CD4-positive, alpha-beta T cell treated with Interleukin-21 for 1 hour (primary cell): Measurements from ENCODE around the gene MCEE.

ENCODE experiments used
- DNase-seq: peaks from one replicate; pipeline ENCODE4 v3.0.0-alpha.2; 2020

Gene MCEE

DNA sequence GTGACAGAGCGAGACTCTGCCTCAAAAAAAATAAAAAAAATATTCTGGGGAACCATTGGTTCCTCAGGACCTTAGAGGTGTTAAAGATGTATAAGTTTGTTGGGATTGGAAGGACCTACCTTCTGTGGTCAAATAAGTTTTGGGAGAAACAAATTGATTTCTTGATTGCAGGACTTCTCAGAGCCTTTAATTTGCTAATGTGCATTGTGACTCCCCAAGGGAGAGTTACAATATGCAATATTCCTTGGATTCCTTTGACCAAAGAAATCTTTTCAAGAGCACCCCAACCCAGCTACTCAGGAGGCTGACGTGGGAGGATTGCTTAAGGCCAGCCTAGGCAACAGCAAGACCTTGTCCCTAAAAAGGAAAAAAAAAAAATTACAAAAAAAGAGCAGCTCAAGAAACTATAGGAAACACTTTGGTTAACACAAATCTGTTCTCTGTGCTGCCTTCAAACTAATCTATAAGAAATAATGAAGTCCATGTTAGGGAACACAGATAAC, 55.1 kb downstream of the MCEE start:
- no peak for DNase-seq

GRCh38 chr2:71073475-71073874, 56.6 kb downstream of the MCEE start:
- no peak for DNase-seq

DNA sequence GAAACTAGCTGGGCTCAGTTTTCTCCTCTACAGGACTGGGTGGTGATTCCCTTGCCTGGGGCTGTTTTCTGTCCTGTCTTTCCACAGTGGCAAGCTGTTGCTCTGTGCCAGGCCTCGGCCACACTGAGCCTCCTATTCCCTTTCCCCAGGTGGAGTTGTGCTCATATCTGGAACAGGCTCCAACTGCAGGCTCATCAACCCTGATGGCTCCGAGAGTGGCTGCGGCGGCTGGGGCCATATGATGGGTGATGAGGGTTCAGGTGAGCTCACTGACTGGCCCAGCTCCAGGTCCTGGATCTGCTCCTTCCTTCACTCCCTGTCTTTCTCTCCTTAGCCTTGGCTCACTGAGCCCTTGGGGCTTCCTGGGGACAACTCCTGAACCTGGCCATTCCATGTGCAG, 57.5 kb downstream of the MCEE start:
- no peak for DNase-seq

DNA sequence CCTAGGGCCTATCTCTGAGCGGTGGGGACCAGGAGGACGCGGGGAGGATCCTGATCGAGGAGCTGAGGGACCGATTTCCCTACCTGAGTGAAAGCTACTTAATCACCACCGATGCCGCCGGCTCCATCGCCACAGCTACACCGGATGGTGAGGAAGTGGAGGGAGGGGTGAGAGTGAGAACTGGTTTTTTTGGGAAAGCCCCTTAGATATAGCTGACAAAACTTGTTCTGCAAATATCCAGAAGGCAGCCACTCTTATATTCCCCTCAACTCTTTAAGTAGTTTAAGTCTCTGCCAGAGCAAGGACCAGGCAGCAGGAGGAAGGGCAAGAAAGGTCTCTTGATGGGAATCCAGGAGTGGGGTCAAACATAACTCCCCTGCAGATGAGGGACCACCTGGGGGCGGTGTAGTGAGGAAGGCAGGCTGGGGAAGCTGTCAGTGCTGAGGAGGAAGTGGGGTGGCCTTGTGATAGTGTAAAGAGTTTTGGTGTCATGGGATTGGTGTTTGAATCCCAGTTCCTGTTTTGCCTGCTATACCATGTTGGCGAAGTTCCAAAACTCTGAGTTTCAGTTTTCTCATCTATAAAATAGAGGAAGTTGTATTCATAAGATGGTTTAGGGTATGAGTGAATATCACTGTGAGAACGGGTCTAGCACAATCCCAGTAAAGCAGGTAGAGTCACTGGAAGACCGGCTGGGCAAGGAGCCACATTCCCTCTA, 58.2 kb downstream of the MCEE start:
- peak; percentile 72 for DNase-seq

DNA sequence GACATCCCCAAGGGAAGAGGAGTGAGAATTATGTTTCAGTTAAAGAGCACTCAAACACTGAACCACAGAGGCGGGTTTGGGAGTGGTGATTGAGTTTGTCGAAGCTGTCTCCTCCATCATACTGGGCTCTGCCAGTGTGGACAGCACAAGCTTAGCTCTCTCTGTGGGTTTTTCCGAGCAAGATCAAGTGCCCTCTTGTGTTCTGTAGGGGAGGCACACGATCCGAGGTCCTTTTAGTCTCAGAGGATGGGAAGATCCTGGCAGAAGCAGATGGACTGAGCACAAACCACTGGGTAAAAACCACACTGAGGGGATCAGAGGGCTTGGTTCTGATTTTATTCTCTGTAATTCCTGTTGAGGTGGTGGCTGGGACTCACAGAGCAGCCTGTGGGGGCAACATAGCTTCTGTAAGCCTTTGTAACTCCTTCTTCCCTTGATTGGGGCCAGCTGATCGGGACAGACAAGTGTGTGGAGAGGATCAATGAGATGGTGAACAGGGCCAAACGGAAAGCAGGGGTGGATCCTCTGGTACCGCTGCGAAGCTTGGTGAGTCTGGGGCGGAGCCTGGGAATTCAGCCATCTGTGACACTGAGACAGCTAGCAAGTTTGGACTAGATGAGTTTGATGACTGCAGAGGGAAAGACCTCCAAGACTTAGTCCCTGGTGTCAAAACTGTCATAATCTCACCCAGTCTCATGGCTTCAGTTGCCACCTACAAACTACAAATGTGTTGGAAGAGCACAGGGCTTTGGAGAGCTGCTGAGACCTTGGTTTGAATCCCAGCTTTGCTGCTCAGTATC, 59.5 kb downstream of the MCEE start:
- peak; percentile 18 for DNase-seq

DNA sequence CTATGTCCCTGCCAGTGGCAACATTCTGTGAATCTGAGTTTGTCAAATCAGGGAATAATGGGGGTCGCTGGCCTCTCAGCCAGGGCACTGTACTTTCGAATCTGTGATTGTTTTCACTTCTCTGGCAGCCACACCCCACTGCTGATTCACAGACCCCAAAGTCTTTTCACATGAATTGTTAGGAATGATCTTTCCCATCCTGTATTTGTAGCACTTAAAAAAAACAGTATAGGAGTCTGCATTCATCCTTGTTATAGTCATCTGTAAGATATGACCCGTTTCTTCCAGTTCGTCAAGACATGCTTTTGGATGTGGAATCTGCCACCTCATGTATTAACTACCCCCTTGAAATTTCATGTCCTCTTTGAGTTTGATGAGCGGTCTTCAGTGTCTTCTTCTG, 60.7 kb downstream of the MCEE start:
- DNase-seq, result no peak

DNA sequence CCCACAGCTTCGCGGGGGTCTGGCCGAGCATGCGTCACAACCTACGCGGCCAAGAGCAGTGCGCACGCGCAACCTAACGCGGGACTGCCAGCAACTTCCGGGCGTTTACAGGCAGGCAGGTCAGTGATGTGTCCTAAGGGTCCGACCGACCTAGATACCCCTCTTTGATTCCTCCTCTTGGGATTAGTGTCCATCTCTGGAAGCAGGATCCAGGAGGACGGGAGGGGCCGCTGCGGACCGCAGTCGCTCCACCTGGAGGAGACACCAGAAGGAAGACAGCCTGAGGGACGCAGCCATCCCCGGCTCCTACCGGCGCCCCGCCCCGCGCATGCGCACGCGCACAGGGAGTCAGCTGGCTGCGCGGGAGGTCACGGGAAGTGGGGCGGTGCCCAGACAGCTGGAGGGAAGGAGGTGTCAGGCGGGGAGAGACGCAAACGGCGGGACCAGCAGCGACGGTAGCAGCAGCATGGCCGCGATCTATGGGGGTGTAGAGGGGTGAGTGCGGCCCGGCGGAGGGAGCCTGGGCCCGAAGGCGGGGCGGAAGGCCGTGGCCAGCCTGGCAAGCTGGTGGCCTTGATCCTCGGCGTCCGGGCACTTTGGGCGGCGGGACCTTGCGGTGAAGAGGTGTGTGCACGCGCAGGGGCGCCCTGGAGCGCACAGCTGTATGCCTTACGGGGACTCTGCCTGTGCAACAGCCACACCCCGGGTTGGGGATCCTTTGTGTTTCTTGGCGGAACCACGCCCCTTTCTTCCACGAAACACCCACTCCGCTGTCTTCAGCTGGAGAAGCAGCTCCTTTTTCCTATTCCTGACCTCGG, 61.6 kb downstream of the MCEE start, which contains the start of gene NAGK:
TSS of gene NAGK (plus strand) at position 431 of the 818 bp plus-strand sequence. CDS start at position 467, 36 bp downstream.
- peak; percentile 97 for DNase-seq

GRCh38 chr2:71067567-71068217, 62.3 kb downstream of the MCEE start:
- peak; percentile 18 for DNase-seq

- DNase-seq, result no peak
These were observed 63.2 kb downstream of the MCEE start for GRCh38 chr2:71066856-71067255.

- peak; percentile 13 for DNase-seq
These were observed 65.0 kb downstream of the MCEE start for GRCh38 chr2:71064754-71065621.

- DNase-seq, result no peak
These were observed 65.9 kb downstream of the MCEE start for GRCh38 chr2:71064110-71064611.

DNA sequence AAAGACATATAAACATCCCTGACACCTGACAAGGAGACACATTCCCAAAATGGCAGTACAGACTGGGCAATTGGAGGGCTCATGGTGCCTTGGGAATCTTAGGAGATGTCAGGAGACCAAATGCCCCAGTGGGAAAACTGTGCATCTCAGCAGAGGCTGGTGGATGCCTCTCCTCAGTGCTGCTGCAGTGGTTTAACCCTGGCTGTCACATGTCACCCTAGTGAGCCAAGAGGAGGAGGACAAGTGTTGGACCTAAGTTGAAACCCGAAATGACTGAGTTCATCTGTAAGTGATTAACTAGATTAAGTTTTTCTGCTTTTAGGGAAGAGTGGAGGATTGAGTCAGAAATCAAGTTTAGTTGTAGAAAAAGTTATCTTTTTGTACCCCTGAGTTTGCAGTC, 66.8 kb downstream of the MCEE start:
- no peak for DNase-seq

DNA sequence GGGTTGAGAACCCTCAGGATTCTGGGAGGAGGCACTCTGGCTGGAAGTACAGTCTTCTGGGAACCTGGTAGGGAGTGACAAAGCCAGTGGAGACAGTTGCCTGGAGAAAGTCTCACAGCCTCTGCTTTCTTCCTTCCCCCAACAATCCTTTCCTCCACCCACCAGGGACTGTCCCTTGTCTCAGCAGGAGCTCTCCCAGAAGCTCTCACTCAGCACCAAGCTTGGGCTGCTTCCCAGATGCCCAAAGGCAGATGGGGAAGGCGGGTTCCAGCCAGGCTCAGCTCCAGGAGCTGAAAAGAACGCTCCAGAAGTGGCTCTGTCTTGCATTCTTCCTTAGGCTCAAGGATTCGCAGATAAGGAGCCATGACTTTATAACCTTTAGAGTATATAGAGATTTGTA, 69.2 kb downstream of the MCEE start:
- no peak for DNase-seq

DNA sequence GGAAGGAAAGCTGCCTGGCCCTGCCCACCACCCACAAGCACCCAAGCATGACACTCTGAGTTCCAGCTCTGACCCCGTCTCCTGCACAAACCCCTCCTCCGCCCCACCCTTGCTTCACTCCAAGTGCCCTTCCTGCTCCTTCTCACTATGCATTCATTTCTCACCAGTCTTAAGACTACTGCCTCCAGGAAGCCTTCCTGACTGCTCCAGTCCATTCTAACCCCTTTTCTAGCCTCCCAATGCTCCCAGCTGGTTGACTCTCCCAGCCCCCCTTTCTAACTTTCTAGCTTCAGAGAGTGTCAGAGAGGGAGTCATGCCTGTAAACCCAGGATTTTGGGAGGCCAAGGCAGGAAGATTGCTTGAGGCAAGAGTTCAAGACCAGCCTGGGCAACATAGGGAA, 69.8 kb downstream of the MCEE start:
- no peak for DNase-seq
